GDM1 (cell line): ENCODE measurements around the gene ERC1.
A peak's percentile ranks its signal among the peaks of the same experiment; 100 is the strongest.

Experiments
- DNase-seq: peaks from one replicate; lab custom pipeline; 2025; lab: John Stamatoyannopoulos, UW

ERC1 gene

DNA sequence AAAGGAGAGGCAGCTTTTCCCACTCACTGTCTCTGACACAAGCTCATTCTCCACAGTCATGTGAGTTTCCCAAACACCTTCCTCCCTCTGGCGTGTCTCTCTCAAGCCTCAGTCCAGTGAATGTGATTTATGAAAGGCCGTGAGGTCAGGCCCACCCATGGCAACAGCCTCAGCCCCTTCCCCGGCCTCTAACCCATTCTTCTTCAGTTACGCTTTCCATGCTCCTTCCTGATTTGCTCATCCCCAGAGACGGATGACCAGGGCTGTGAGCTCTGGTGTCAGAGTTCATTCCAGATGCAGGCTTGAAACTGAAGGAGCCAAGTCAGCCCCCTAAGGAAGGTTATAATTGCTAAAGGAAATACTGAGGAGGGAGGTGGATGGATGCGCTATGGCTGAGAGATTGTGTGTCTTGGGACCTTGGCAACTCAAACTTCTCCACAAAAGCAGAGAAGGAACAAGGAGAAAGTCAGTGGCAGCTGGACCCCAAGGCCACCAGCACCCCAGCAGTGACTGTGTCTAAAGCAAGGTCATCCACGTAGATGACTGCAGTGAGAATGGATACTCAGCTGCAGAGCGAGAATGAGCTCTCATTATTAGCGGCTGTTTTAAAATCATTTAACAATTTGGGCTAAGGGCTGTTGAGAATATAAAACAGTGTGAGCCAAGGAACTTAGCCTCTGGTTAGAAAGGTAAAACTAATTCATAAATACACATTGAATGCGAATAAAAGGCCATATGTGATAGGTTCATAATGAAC lies 519.2 kb downstream of the ERC1 start:
- no peak for DNase-seq

GRCh38 chr12:1515010-1515409 lies 524.0 kb downstream of the ERC1 start:
- no peak for DNase-seq

DNA sequence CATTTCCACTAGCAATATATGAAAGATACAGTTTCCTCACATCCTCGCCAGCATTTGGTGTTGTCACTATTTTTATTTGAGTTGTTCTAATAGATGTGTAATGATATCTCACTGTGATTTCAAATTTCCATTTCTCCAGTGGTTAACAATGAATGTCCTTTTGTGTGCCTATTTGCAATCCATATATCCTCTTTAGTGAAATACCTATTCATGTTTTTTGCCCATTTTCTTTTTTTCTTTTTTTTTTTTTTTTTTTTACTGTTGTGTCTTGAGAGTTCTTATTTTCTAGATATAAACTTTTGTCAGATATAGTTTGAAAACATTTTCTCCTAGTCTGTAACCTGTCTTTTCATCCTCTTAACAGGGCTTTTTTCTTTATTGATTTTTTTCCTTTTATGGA lies 524.4 kb downstream of the ERC1 start:
- DNase-seq = no peak

DNA sequence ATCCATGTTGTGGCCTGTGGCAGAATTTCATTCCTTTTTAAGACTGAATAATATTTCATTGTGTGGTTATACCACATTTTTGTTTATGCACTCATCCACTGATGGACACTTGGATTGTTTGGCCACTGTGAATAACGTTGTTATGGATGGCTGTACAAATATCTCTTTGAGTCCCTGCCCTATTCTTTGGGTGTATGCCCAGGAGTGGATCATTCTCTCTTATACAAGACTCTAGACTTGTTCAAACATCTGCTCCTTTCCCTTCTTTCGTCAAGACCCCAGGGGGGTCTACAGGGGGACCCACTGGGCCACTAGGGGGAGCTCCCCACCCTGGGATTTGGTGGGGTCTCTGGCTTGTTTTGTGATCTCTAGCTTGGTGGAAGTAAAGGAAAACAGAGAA lies 526.0 kb downstream of the ERC1 start:
- no peak for DNase-seq

DNA sequence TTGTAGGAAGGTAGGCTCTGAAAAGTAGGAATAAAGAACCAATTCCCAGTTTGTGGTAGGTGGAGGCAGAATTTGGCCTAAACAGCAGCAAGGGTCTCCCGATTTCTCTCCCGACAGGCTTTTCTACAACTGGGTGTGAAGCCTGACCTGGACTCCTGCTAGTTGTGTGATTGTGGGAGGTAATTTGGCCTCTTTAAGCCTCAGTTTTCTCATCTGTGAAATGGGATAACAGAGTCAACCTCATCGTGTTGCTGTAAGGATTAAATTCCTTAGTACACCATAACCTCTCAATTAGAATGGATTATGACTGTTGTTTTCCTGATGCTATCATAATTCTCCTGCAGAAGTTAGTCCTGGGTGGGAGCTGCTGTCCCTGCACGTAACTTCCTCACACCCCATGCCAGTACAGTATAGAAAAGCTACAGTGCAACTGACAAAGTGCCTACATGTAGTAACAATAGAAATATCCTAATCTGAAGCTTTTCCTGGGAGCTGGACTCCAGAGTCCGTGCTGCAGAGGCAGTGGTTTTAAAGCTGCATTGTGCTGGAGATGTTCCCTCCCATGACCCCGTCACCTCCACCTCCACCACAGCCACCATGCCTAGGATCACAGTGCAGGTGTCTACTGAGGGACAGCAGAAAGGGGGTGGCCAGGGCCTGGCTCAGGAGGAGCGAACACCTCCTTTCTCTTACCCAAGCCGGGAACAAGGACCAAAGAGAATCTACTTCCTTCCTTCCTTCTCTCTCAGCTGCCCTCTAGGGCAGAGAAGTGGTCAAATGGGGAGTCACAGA lies 526.9 kb downstream of the ERC1 start:
- no peak for DNase-seq

DNA sequence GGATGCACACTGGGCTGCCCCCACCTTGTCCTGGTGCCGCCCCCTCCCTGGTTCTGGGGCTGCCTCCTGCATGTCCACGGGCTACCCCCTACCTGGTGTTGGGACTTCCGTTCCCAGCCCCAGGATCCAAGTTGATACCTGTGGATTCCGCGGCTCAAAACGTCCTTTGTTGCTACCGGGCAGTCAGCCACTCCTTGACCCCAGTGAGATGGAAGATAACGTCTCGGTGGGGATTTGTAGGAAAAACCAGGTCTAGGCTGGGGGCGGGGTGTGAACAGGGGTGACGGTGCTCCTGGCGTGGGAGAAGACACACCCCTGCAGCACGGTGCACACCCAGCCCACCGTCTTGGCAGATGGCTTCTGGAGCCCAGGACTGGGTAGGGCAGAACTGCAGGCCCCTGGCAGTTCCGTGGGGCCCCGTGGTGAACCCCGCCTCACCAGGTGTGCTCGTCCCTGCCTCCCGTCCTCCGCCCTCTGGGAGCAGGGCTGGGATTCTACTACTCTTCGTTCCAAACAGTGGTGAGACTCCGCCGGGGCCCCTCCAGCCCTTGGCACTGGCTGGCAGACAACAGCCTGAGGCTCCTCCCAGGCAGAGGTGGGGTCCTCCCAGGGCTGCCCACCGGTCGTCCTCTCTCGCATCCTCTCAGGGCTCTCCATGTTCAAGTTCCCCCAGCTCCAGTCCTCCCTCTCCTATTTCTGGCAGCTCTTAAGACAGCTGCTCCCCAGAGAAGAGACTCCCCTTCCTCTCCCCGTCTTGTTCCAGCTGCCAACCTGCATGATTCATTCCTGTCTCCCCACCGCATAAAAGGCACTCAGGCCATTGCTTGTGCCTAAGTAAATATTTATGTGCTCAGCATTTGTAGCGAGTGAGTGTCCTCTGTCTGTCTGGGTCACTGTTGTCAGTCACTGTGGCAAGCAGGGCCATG lies 527.8 kb downstream of the ERC1 start:
- no peak for DNase-seq

- no peak for DNase-seq
These were observed 528.6 kb downstream of the ERC1 start for GRCh38 chr12:1519642-1520041.

DNA sequence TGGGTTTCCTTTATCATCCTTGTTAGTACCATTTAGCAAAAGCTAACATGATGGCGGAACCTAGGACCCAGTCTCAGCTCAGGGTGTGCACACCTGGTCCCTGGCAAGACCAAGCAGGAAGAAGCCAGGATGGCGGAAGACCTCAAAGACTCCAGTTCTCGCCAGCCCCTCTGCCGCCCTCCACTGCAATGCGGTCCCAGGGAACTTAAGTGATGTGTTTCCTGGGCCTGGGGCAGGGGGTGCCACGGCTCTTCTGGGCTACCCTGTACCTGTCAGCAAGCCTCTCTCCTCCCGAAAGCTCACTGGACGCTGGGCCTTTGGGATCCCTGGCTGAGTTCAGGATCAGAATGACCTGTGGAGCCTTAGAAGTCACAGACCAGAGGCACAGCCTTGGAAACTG lies 532.0 kb downstream of the ERC1 start:
- DNase-seq = no peak

DNA sequence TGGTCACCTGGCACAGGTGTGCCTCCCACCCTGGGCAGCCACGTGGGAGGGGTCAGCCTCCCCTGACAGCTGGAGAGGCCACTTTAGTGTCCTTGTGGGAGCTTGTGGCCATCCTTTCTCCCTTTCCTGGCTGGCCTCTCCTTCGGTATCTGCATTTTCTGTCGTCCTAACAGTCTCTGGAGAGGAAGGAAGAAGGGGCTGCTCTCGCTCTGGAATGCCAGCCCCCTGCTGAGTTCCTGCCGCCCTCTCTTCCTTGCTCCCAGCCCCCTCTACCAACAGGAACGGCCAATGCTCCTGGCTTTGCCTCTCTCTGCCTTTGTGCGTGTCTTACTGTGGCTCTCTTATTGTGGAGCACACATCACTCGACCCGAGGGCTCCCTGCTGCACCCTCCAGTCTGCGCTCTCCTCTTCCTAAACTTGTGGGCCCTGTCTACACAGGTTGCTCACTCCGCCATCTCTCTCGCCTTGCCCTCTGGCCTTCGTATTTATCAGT lies 532.6 kb downstream of the ERC1 start:
- DNase-seq = no peak

- no peak for DNase-seq
These were observed 534.8 kb downstream of the ERC1 start for GRCh38 chr12:1525858-1526257.

DNA sequence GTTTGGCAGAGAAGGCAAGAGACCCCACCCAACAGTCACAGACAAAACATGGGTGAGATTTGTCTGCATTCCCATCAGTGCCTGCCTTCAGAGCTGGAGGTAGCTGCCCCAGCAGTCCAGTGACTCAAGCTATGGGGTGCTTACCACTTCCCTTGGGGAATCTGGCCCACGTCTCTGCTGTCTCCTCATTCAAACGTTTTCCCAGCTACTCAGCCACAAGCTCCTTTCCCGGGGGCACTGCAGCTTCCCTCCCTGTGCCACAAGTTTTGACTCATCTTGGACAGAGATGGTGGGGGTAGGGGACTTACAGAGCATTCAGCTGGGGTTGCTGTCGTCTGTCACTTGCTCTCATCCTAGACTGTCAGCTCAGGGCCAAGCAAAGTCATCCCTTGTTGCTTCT lies 536.8 kb downstream of the ERC1 start:
- DNase-seq = no peak

DNA sequence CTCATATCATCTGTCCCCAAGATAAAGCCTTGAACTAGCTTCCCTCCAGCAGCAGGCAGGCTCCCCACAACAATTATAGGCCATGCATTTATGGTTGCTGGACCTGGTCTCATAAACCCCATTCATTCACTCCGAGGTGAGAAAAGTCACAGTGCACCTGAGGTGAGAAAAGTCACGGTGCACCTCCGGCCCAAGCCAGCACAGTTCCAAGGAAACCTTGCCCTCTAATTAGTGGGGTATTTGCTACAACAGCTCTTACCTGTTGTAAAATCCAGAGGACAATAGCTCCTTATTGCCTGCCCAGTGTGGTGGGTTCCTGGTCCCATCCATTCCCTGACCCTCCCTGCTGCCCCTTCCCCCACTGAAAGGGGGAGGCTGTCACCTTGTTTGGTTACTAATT lies 537.8 kb downstream of the ERC1 start:
- DNase-seq = no peak

- no peak for DNase-seq
These were observed 538.3 kb downstream of the ERC1 start for GRCh38 chr12:1529228-1529861.

GRCh38 chr12:1529862-1530591 lies 539.0 kb downstream of the ERC1 start:
- DNase-seq = no peak

DNA sequence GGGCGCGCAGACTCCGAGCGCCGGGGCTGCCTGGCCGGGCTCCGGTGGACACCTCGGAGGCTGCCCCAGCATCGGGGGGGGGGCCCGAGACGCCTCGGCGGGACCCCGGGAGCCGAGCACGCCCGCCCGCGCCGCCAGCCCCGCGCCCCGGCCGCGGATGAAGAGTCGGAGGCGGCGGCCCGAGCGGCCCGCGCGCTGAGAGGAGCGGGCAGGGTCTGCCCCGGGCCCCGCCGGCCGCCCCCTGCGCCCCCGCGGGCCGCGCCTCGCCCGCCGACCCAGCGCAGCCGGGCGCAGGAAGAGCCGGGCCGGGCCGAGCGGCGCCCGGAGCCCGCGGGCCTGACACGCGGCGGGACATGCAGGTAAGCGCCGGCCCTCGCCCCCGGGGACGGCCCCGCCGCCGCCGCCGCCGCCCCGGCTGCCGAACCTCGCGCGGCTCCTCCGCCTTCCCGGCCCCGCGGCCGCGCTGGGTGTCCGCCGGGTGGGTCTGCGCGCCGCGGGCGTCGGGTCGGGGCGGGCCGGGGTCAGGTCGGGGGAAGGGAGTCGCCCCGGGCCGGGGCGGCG lies 539.6 kb downstream of the ERC1 start:
- no peak for DNase-seq

GRCh38 chr12:1531153-1531653 lies 540.2 kb downstream of the ERC1 start:
- no peak for DNase-seq

DNA sequence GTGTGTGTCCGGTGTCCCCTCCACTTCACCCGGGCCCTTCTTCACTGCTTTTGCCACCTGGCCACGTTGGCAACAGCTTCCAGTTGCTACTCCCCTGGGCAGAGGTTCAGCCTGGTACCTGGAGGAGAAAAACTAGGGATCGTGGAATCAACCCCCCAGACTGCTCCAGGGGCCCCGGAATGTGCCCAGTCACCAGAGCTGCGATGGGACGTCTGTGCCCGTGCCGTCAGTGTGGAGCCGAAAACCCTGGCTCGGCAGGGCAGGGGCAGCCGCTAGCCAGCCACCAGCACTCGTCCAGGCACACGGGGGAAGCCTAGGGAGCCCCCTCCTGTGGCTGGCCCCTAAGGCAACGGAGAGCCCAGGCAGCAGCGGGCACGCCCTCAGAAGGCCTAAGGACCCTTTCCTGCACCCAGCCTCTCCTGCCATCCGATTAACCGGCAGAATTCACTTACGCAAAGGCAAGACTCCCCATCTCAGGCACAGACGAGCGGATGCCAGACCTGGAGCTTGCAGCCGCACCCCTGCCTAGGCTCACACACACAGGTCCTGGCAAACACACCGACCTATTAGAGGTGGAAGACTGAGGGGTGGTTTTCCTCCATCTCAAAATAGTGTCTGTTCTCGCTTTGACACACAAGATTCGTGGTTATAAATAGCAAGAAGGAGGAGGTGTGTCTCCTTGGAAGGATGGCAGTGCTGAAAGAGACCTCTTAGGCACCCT lies 540.8 kb downstream of the ERC1 start:
- no peak for DNase-seq

GRCh38 chr12:1532375-1533165 lies 541.5 kb downstream of the ERC1 start:
- DNase-seq = no peak

DNA sequence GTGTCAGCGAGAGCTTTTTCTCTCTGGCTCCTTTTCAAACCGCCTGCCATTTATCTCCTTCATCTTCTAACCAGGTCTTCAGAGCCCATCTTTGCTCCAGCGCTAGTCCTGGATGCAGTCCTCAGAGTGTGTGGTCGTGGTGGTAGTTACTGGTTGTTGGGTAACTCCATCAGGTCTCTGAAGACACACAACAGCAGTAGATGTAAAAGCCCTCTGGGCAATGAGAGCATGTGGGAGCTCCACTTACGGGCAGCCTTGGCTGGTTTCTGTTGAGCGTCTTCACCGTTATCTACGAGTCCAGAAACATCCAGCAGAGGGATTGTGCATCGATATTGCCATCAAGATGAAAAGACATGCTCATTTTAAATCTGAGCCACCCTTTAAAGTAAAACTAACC lies 542.2 kb downstream of the ERC1 start:
- peak; percentile 35 for DNase-seq
